ENCODE measurements around the gene SLC1A7.

GRCh38 chr1:53085405-53085804, 57.0 kb downstream of the SLC1A7 start:
- TF ChIP-seq CTCF (IDR thresholded peaks at IDR 0.05) (no peak), POLR2A (IDR thresholded peaks at IDR 0.05) (no peak)

All from uterus (tissue), 2 donors.